GM23338 (cell line): ENCODE data around the gene EQTN. TPM values are rescaled to one million over a fixed set of nuclear protein-coding genes. Genes with fewer than 3 reads are reported as not detected.

Source experiments
- ATAC-seq: fragments of 200-7000 bp; cut with Tn5 transposase; 3 replicates; pipeline ENCODE4 v1.9.1; 2020
- DNase-seq: peaks from one replicate; pipeline ENCODE4 v3.0.0-alpha.2; 2015; ENCODE audit warnings: low spot score
- H2AFZ ChIP-seq: fragments of 200-600 bp; sonication (generic); 2 replicates; pipeline ENCODE4 v1.8.0; 2016; ENCODE audit warnings: antibody characterized with exemption, mild to moderate bottlenecking, moderate library complexity
- H3F3A ChIP-seq: fragments of 200-600 bp; sonication (generic); replicated peaks from 2 replicates; pipeline ENCODE4 v1.8.0; 2017; ENCODE audit warnings: antibody characterized with exemption, mixed run types, low read depth
- H3K27ac ChIP-seq: fragments of 200-600 bp; sonication (generic); 2 replicates; pipeline ENCODE4 v1.6.1; 2016; ENCODE audit warnings: low read depth
- H3K27me3 ChIP-seq: fragments of 200-600 bp; sonication (generic); 2 replicates; pipeline ENCODE4 v1.8.0; 2016; ENCODE audit warnings: mild to moderate bottlenecking, mixed run types, moderate library complexity; ENCODE audit not compliant: insufficient read depth
- H3K36me3 ChIP-seq: fragments of 200-600 bp; sonication (generic); 2 replicates; pipeline ENCODE4 v1.8.0; 2016; ENCODE audit warnings: mild to moderate bottlenecking; ENCODE audit not compliant: insufficient read depth
- H3K4me1 ChIP-seq: fragments of 200-600 bp; sonication (generic); 2 replicates; pipeline ENCODE4 v1.8.0; 2016; ENCODE audit warnings: mild to moderate bottlenecking, moderate library complexity; ENCODE audit not compliant: insufficient read depth
- H3K4me2 ChIP-seq: fragments of 200-600 bp; sonication (generic); 2 replicates; pipeline ENCODE4 v1.7.1; 2017; ENCODE audit warnings: mixed run types
- H3K4me3 ChIP-seq: fragments of 200-600 bp; sonication (generic); 2 replicates; pipeline ENCODE4 v1.6.1; 2016; ENCODE audit warnings: mixed run types
- H3K79me2 ChIP-seq: fragments of 200-600 bp; sonication (generic); replicated peaks from 2 replicates; pipeline ENCODE4 v1.8.0; 2017; ENCODE audit warnings: mild to moderate bottlenecking; ENCODE audit not compliant: insufficient read depth
- H3K9me2 ChIP-seq: fragments of 200-600 bp; sonication (generic); 2 replicates; pipeline ENCODE4 v1.8.0; 2017; ENCODE audit not compliant: insufficient read depth
- H4K20me1 ChIP-seq: fragments of 200-600 bp; sonication (generic); replicated peaks from 2 replicates; pipeline ENCODE4 v1.8.0; 2017; ENCODE audit warnings: mild to moderate bottlenecking; ENCODE audit not compliant: insufficient read depth
- H3K27ac Mint-ChIP-seq: 2 replicates; pipeline ENCODE4 v1.8.0; 2020; ENCODE audit warnings: inconsistent platforms, mild to moderate bottlenecking, moderate library complexity, mixed read lengths
- H3K27me3 Mint-ChIP-seq: 3 replicates; pipeline ENCODE4 v1.8.0; 2022; ENCODE audit warnings: low read depth, mild to moderate bottlenecking, moderate library complexity, mixed read lengths, inconsistent platforms; ENCODE audit not compliant: insufficient read depth, poor library complexity
- H3K36me3 Mint-ChIP-seq: 3 replicates; pipeline ENCODE4 v1.8.0; 2021; ENCODE audit warnings: low read depth, mild to moderate bottlenecking, inconsistent platforms, moderate library complexity, mixed read lengths
- H3K4me1 Mint-ChIP-seq: 3 replicates; pipeline ENCODE4 v1.8.0; 2020; ENCODE audit warnings: mild to moderate bottlenecking, inconsistent platforms, mixed read lengths
- H3K4me3 Mint-ChIP-seq: 3 replicates; pipeline ENCODE4 v1.8.0; 2021; ENCODE audit warnings: moderate library complexity, mild to moderate bottlenecking, inconsistent platforms, mixed read lengths
- H3K9me3 Mint-ChIP-seq: 3 replicates; pipeline ENCODE4 v1.8.0; 2020; ENCODE audit warnings: moderate library complexity, mild to moderate bottlenecking, inconsistent platforms, mixed read lengths
- CREB1 ChIP-seq: fragments of 250-450 bp; sonication (Bioruptor Pico); IDR thresholded peaks from 2 replicates; pipeline ENCODE4 v1.5.0; 2020; ENCODE audit warnings: low read depth, mild to moderate bottlenecking, moderate library complexity
- CTCF ChIP-seq, 2 experiments: fragments of 200-600 bp in 1 of 2; sonication (generic) in 1 of 2; conservative IDR thresholded peaks; 2 replicates each; pipeline versions ENCODE4 v1.5.1 to v1.6.1; 2016 to 2017; ENCODE audit warnings: antibody characterized with exemption in 2 of 2, low read depth in 2 of 2, mild to moderate bottlenecking in 2 of 2, moderate library complexity in 1 of 2
- EZH2 ChIP-seq: fragments of 200-600 bp; sonication (generic); IDR thresholded peaks from one replicate; pipeline ENCODE4 v1.8.0; 2017; ENCODE audit warnings: antibody characterized with exemption, mild to moderate bottlenecking, low read depth; ENCODE audit not compliant: unreplicated experiment
- EZH2phosphoT487 ChIP-seq: fragments of 200-600 bp; sonication (generic); IDR thresholded peaks from one replicate; pipeline ENCODE4 v1.8.1; 2018; ENCODE audit warnings: antibody characterized with exemption; ENCODE audit not compliant: unreplicated experiment
- JUNB ChIP-seq: IDR thresholded peaks from one replicate; pipeline ENCODE4 v1.6.1; 2016; ENCODE audit warnings: antibody characterized with exemption; ENCODE audit not compliant: unreplicated experiment
- NANOG ChIP-seq: IDR thresholded peaks from 2 replicates; pipeline ENCODE4 v1.6.1; 2016; ENCODE audit warnings: antibody characterized with exemption, borderline replicate concordance
- POLR2AphosphoS5 ChIP-seq: IDR thresholded peaks from 2 replicates; pipeline ENCODE4 v1.6.1; 2016; ENCODE audit warnings: antibody characterized with exemption, low read depth
- STAT1 ChIP-seq: IDR thresholded peaks from one replicate; pipeline ENCODE4 v1.6.1; 2016; ENCODE audit warnings: antibody characterized with exemption; ENCODE audit not compliant: unreplicated experiment
- ZNF114 ChIP-seq: fragments of 250-450 bp; sonication (Bioruptor Pico); IDR thresholded peaks from 2 replicates; pipeline ENCODE4 v1.5.0; 2020; ENCODE audit warnings: mild to moderate bottlenecking, moderate library complexity
- ZNF331 ChIP-seq: fragments of 250-450 bp; sonication (Bioruptor Pico); IDR thresholded peaks from 2 replicates; pipeline ENCODE4 v1.5.0; 2020; ENCODE audit warnings: low read depth, mild to moderate bottlenecking, moderate library complexity
- polyA plus RNA-seq: library from polyadenylated mRNA; unstranded; fragments of >200 nt; fragmentation: Nextera tagmentation; extraction: Ambion mirVana; gene quantifications from 2 replicates; pipeline ENCODE4 v1.2.1, GENCODE V29; 2016
- total RNA-seq: library from RNA; depleted of rRNA; stranded (reverse); fragments of >200 nt; shearing (Covaris generic); gene quantifications from 2 replicates; pipeline ENCODE4 v1.2.3, GENCODE V29; 2014
- TF ChIP-seq, protein P1 (sequence below): IDR thresholded peaks from 2 replicates; pipeline ENCODE4 v1.6.1; 2016; ENCODE audit warnings: antibody characterized with exemption
- TF ChIP-seq, protein P2 (sequence below): fragments of 250-450 bp; sonication (Bioruptor Pico); IDR thresholded peaks from 2 replicates; pipeline ENCODE4 v1.5.0; 2020; ENCODE audit warnings: mild to moderate bottlenecking, moderate library complexity
- TF ChIP-seq, protein P3 (sequence below): IDR thresholded peaks from one replicate; pipeline ENCODE4 v1.6.1; 2018; ENCODE audit warnings: antibody characterized with exemption; ENCODE audit not compliant: unreplicated experiment

The EQTN gene
- total and polyA plus RNA-seq, 2 experiments from 2014 or later, result 0.24 TPM; not detected in 1

GRCh38 chr9:27336126-27336525, 39.2 kb upstream of the EQTN start:
- no peaks in the 10 kb centered on the region for H3K79me2 ChIP-seq
- H3K9me3 Mint-ChIP-seq, result no peaks in the 10 kb centered on the region
- peaks cover 3% of the 10 kb centered on the region for H3K27me3 Mint-ChIP-seq
- H3K4me1 Mint-ChIP-seq, result peaks cover 57% of the 10 kb centered on the region
- H3K4me3 ChIP-seq, result no peak overlapping the region
- ATAC-seq (no peak), DNase-seq (no peak)
- H3K9me2 ChIP-seq, result no peaks in the 10 kb centered on the region
- H3K36me3 ChIP-seq, result no peaks in the 10 kb centered on the region
- H3F3A ChIP-seq, result no peaks in the 10 kb centered on the region
- H3K27me3 ChIP-seq, result no peaks in the 10 kb centered on the region
- no peak overlapping the region; the same call in 2 of the 3 replicates for H3K4me3 Mint-ChIP-seq
- H3K27ac ChIP-seq, result no peak overlapping the region
- peaks cover 5% of the 10 kb centered on the region; the same call in 1 of the 2 replicates for H4K20me1 ChIP-seq
- H3K4me1 ChIP-seq, result peaks cover 24% of the 10 kb centered on the region
- no peak for TF ChIP-seq CTCF (conservative IDR thresholded peaks at IDR 0.05; ENCODE audit: low read depth in 2 of 2)
- TF ChIP-seq, protein P1, sequence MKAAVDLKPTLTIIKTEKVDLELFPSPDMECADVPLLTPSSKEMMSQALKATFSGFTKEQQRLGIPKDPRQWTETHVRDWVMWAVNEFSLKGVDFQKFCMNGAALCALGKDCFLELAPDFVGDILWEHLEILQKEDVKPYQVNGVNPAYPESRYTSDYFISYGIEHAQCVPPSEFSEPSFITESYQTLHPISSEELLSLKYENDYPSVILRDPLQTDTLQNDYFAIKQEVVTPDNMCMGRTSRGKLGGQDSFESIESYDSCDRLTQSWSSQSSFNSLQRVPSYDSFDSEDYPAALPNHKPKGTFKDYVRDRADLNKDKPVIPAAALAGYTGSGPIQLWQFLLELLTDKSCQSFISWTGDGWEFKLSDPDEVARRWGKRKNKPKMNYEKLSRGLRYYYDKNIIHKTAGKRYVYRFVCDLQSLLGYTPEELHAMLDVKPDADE, result no peak
- TF ChIP-seq NANOG, result no peak
- TF ChIP-seq POLR2AphosphoS5, result no peak
- TF ChIP-seq EZH2phosphoT487, result no peak
- TF ChIP-seq JUNB, result no peak
- TF ChIP-seq ZNF331 (CRISPR knock-in tag), result no peak
- TF ChIP-seq, protein P2, sequence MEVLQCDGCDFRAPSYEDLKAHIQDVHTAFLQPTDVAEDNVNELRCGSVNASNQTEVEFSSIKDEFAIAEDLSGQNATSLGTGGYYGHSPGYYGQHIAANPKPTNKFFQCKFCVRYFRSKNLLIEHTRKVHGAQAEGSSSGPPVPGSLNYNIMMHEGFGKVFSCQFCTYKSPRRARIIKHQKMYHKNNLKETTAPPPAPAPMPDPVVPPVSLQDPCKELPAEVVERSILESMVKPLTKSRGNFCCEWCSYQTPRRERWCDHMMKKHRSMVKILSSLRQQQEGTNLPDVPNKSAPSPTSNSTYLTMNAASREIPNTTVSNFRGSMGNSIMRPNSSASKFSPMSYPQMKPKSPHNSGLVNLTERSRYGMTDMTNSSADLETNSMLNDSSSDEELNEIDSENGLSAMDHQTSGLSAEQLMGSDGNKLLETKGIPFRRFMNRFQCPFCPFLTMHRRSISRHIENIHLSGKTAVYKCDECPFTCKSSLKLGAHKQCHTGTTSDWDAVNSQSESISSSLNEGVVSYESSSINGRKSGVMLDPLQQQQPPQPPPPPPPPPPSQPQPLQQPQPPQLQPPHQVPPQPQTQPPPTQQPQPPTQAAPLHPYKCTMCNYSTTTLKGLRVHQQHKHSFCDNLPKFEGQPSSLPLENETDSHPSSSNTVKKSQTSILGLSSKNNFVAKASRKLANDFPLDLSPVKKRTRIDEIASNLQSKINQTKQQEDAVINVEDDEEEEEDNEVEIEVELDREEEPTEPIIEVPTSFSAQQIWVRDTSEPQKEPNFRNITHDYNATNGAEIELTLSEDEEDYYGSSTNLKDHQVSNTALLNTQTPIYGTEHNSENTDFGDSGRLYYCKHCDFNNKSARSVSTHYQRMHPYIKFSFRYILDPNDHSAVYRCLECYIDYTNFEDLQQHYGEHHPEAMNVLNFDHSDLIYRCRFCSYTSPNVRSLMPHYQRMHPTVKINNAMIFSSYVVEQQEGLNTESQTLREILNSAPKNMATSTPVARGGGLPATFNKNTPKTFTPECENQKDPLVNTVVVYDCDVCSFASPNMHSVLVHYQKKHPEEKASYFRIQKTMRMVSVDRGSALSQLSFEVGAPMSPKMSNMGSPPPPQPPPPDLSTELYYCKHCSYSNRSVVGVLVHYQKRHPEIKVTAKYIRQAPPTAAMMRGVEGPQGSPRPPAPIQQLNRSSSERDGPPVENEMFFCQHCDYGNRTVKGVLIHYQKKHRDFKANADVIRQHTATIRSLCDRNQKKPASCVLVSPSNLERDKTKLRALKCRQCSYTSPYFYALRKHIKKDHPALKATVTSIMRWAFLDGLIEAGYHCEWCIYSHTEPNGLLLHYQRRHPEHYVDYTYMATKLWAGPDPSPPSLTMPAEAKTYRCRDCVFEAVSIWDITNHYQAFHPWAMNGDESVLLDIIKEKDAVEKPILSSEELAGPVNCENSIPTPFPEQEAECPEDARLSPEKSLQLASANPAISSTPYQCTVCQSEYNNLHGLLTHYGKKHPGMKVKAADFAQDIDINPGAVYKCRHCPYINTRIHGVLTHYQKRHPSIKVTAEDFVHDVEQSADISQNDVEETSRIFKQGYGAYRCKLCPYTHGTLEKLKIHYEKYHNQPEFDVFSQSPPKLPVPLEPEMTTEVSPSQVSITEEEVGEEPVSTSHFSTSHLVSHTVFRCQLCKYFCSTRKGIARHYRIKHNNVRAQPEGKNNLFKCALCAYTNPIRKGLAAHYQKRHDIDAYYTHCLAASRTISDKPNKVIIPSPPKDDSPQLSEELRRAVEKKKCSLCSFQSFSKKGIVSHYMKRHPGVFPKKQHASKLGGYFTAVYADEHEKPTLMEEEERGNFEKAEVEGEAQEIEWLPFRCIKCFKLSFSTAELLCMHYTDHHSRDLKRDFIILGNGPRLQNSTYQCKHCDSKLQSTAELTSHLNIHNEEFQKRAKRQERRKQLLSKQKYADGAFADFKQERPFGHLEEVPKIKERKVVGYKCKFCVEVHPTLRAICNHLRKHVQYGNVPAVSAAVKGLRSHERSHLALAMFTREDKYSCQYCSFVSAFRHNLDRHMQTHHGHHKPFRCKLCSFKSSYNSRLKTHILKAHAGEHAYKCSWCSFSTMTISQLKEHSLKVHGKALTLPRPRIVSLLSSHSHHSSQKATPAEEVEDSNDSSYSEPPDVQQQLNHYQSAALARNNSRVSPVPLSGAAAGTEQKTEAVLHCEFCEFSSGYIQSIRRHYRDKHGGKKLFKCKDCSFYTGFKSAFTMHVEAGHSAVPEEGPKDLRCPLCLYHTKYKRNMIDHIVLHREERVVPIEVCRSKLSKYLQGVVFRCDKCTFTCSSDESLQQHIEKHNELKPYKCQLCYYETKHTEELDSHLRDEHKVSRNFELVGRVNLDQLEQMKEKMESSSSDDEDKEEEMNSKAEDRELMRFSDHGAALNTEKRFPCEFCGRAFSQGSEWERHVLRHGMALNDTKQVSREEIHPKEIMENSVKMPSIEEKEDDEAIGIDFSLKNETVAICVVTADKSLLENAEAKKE, result no peak
- no peak for TF ChIP-seq EZH2
- TF ChIP-seq STAT1, result no peak
- TF ChIP-seq, protein P3, sequence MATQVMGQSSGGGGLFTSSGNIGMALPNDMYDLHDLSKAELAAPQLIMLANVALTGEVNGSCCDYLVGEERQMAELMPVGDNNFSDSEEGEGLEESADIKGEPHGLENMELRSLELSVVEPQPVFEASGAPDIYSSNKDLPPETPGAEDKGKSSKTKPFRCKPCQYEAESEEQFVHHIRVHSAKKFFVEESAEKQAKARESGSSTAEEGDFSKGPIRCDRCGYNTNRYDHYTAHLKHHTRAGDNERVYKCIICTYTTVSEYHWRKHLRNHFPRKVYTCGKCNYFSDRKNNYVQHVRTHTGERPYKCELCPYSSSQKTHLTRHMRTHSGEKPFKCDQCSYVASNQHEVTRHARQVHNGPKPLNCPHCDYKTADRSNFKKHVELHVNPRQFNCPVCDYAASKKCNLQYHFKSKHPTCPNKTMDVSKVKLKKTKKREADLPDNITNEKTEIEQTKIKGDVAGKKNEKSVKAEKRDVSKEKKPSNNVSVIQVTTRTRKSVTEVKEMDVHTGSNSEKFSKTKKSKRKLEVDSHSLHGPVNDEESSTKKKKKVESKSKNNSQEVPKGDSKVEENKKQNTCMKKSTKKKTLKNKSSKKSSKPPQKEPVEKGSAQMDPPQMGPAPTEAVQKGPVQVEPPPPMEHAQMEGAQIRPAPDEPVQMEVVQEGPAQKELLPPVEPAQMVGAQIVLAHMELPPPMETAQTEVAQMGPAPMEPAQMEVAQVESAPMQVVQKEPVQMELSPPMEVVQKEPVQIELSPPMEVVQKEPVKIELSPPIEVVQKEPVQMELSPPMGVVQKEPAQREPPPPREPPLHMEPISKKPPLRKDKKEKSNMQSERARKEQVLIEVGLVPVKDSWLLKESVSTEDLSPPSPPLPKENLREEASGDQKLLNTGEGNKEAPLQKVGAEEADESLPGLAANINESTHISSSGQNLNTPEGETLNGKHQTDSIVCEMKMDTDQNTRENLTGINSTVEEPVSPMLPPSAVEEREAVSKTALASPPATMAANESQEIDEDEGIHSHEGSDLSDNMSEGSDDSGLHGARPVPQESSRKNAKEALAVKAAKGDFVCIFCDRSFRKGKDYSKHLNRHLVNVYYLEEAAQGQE, result no peak
- no peak for TF ChIP-seq CREB1 (CRISPR knock-in tag)
- no peak for TF ChIP-seq ZNF114
- no peak overlapping the region for H2AFZ ChIP-seq
- 0 out of 2 replicates have a peak overlapping the region, but pooled peaks have one; percentile 52 for H3K4me2 ChIP-seq
- H3K36me3 Mint-ChIP-seq, result peaks cover 10% of the 10 kb centered on the region; the same call in 2 of the 3 replicates
- no peak overlapping the region; the same call in 1 of the 2 replicates for H3K27ac Mint-ChIP-seq
